Activated CD8-positive, alpha-beta memory T cell treated with anti-CD3 and anti-CD28 coated beads for 24 hours (primary cell): Measurements from ENCODE around the gene FOXQ1.
"Not testable (repeated sequence)": the region's sequence is repeated elsewhere in the genome, so short reads cannot be mapped to it uniquely, and the experiment has no call there.

Source experiments
- DNase-seq: peaks from one replicate; pipeline ENCODE4 v3.0.0-alpha.2; 2020

The FOXQ1 gene

GRCh38 chr6:1291381-1291780 is 20.5 kb upstream of the FOXQ1 start:
- no peak for DNase-seq

- no peak for DNase-seq
Observed at GRCh38 chr6:1295420-1295819, 16.5 kb upstream of the FOXQ1 start.

GRCh38 chr6:1296079-1296478 is 15.8 kb upstream of the FOXQ1 start:
- no peak for DNase-seq

- no peak for DNase-seq
Observed at GRCh38 chr6:1296542-1296941, 15.4 kb upstream of the FOXQ1 start.

GRCh38 chr6:1297746-1298145 is 14.2 kb upstream of the FOXQ1 start:
- no peak for DNase-seq

GRCh38 chr6:1298768-1299167 is 13.1 kb upstream of the FOXQ1 start:
- no peak for DNase-seq

- no peak for DNase-seq
Observed at GRCh38 chr6:1306133-1306532, 5.8 kb upstream of the FOXQ1 start.

- DNase-seq, result no peak
Observed at GRCh38 chr6:1309366-1309765, 2.5 kb upstream of the FOXQ1 start.

GRCh38 chr6:1310628-1311399 is 1.1 kb upstream of the FOXQ1 start:
- no peak for DNase-seq

- DNase-seq, result no peak
Observed at GRCh38 chr6:1312203-1312472, 240 bp downstream of the FOXQ1 start.

- no peak for DNase-seq
Observed at GRCh38 chr6:1312473-1313367, 822 bp downstream of the FOXQ1 start.

GRCh38 chr6:1313384-1313766 is 1.5 kb downstream of the FOXQ1 start:
- DNase-seq, result no peak

GRCh38 chr6:1313767-1314503 is 2.0 kb downstream of the FOXQ1 start:
- DNase-seq, result no peak

- no peak for DNase-seq
Observed at GRCh38 chr6:1314617-1315016, 2.7 kb downstream of the FOXQ1 start.

GRCh38 chr6:1315201-1315559 is 3.3 kb downstream of the FOXQ1 start:
- DNase-seq, result no peak

GRCh38 chr6:1315560-1316386 is 3.9 kb downstream of the FOXQ1 start:
- DNase-seq, result no peak

- no peak for DNase-seq
Observed at GRCh38 chr6:1316489-1316971, 4.6 kb downstream of the FOXQ1 start.

- DNase-seq, result no peak
Observed at GRCh38 chr6:1317302-1317815, 5.5 kb downstream of the FOXQ1 start.

- DNase-seq, result no peak
Observed at GRCh38 chr6:1318036-1318435, 6.1 kb downstream of the FOXQ1 start.

- not testable (repeated sequence) for DNase-seq
Observed at GRCh38 chr6:1318584-1318983, 6.7 kb downstream of the FOXQ1 start.

GRCh38 chr6:1321738-1322137 is 9.8 kb downstream of the FOXQ1 start:
- DNase-seq, result no peak

GRCh38 chr6:1322156-1322555 is 10.3 kb downstream of the FOXQ1 start:
- no peak for DNase-seq
